Esophagus muscularis mucosa (tissue), 4 donors: ENCODE data around the gene ZNF79. TPM values are rescaled to one million over a fixed set of nuclear protein-coding genes. Genes with fewer than 3 reads are reported as not detected.

Source experiments
- DNase-seq: peaks from one replicate; pipeline ENCODE4 v3.0.0-alpha.2; 2017; ENCODE audit errors: extremely low spot score
- H3K27ac ChIP-seq, 4 donors: fragments of 200-600 bp; sonication (generic); replicated peaks in 1 of 4; 1 replicate in 3 of 4; 2 replicates in 1 of 4; pipeline ENCODE4 v1.5.1; 2016 to 2019; ENCODE audit warnings: mild to moderate bottlenecking in 1 of 4
- H3K27me3 ChIP-seq, 4 donors: fragments of 200-600 bp; sonication (generic); one replicate each; pipeline versions ENCODE4 v1.5.1 to v1.6.0; 2016 to 2019
- H3K36me3 ChIP-seq, 4 donors: fragments of 200-600 bp; sonication (generic); one replicate each; pipeline ENCODE4 v1.5.1; 2016 to 2019
- H3K4me1 ChIP-seq, 4 donors: fragments of 200-600 bp; sonication (generic); one replicate each; pipeline ENCODE4 v1.5.1; 2016 to 2019
- H3K4me3 ChIP-seq, 4 donors: fragments of 200-600 bp; sonication (generic); 1 replicate in 2 of 4; 2 replicates in 2 of 4; pipeline ENCODE4 v1.5.1; 2016 to 2019; ENCODE audit warnings: mild to moderate bottlenecking in 4 of 4, moderate library complexity in 1 of 4
- H3K9me3 ChIP-seq, 4 donors: fragments of 200-600 bp; sonication (generic); 1 replicate in 3 of 4; 2 replicates in 1 of 4; pipeline ENCODE4 v1.5.1; 2016 to 2019
- EP300 ChIP-seq: sonication (generic); formaldehyde crosslinking; IDR thresholded peaks from one replicate; pipeline ENCODE4 v1.6.1; 2017; ENCODE audit warnings: antibody characterized with exemption
- POLR2A ChIP-seq: fragments of 450-650 bp; IDR thresholded peaks from one replicate; pipeline ENCODE4 v1.6.1; 2017; ENCODE audit warnings: antibody characterized with exemption, moderate library complexity, mild to moderate bottlenecking, low read depth
- POLR2AphosphoS5 ChIP-seq, 2 donors: sonication (generic); formaldehyde crosslinking; IDR thresholded peaks; one replicate each; pipeline ENCODE4 v1.6.1; 2017; ENCODE audit warnings: antibody characterized with exemption in 2 of 2
- WGBS: methylation state at CpG from one replicate; pipeline ENCODE4 v1.1.5; 2018; 5-methylcytosine and 5-hydroxymethylcytosine counted together
- intact Hi-C: fragments of 100-400 bp; cut with DNase I; formaldehyde crosslinking; loops from one replicate; pipeline ENCODE4 v1.15.1; 2023
- total RNA-seq, 4 donors: library from RNA; depleted of rRNA; stranded (reverse); fragments of >200 nt; gene quantifications; one replicate each; pipeline versions ENCODE4 v1.1.0 to v1.2.1, GENCODE V29; 2016
- TF ChIP-seq, protein P1 (sequence below), 3 experiments: fragments of 200-600 bp in 2 of 3; fragments of 450-650 bp in 1 of 3; sonication (generic) in 2 of 3; IDR thresholded peaks; one replicate each; pipeline ENCODE4 v1.5.1; 2017 to 2019; ENCODE audit warnings: antibody characterized with exemption in 3 of 3, mild to moderate bottlenecking in 2 of 3, moderate library complexity in 1 of 3

ZNF79 gene
- total RNA-seq, 4 donors from 2014 or later: 8.3 to 12.8 (median 11.2) TPM

DNA sequence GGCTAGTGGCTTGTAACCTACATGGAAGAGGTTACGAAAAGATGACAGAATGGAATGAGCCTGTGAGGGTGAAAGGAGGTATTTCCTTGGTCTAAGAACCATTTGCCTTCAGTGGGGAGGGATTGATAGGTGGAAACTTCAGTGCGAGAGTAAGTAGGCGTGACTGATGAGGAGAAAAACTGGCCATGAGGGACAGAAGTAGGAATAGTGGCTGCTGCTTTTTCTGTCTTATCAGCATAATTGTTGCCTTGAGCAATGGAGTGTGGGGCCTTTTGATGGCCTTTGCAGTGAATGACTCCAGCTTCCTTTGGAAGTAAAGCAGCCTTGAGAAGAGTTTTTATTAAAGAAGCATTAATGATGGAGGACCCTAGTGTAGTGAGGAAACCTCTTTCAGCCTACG, 9.0 kb upstream of the ZNF79 start:
- Histone ChIP-seq H3K9me3 (no peaks in the 10 kb centered on the region), H3K4me1 (peaks cover 0 to 19% (median 11%) of the 10 kb centered on the region in 4 donors), H3K36me3 (peaks cover 0 to 4% (median 0%) of the 10 kb centered on the region in 4 donors), H3K4me3 (no peak overlapping the region), H3K27ac (no peak overlapping the region), H3K27me3 (no peaks in the 10 kb centered on the region)
- intact Hi-C loops: no loop called here
- TF ChIP-seq POLR2A (no peak), EP300 (no peak), POLR2AphosphoS5 (IDR thresholded peaks at IDR 0.05) (no peak)
- TF ChIP-seq, protein P1, sequence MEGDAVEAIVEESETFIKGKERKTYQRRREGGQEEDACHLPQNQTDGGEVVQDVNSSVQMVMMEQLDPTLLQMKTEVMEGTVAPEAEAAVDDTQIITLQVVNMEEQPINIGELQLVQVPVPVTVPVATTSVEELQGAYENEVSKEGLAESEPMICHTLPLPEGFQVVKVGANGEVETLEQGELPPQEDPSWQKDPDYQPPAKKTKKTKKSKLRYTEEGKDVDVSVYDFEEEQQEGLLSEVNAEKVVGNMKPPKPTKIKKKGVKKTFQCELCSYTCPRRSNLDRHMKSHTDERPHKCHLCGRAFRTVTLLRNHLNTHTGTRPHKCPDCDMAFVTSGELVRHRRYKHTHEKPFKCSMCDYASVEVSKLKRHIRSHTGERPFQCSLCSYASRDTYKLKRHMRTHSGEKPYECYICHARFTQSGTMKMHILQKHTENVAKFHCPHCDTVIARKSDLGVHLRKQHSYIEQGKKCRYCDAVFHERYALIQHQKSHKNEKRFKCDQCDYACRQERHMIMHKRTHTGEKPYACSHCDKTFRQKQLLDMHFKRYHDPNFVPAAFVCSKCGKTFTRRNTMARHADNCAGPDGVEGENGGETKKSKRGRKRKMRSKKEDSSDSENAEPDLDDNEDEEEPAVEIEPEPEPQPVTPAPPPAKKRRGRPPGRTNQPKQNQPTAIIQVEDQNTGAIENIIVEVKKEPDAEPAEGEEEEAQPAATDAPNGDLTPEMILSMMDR (IDR thresholded peaks at IDR 0.05): no peak
- DNase-seq: no peak
- WGBS: 90% methylated on average over 4 of the region's 4 CpGs

DNA sequence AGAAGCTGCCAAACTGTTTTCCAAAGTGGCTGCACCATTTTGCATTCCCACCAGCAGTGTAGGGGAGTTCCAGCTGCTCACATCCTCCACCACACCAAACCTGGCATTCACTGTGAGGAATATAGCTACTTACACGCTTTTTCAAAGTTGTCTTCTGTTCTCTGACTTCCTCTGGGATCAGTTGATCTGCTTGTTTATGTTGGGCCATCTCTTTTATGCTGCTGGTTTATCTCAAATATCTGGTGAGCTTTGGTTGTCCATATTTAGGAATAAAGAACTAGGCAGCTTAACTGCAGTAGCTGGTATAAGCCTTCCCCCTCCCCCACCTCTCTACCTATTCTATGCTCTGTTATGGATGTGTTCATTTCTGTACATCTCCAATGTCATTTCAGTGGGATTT, 8.5 kb upstream of the ZNF79 start:
- TF ChIP-seq POLR2AphosphoS5 (IDR thresholded peaks at IDR 0.05): no peak
- TF ChIP-seq, protein P1 (IDR thresholded peaks at IDR 0.05): no peak
- TF ChIP-seq POLR2A: no peak
- TF ChIP-seq EP300: no peak
- no peak for DNase-seq
- intact Hi-C loops: no loop called here
- WGBS: 67% methylated on average over 1 of the region's 1 CpG
- no peak overlapping the region for H3K27ac ChIP-seq
- no peak overlapping the region for H3K4me3 ChIP-seq
- no peaks in the 10 kb centered on the region for H3K9me3 ChIP-seq
- H3K36me3 ChIP-seq: peaks cover 0 to 4% (median 0%) of the 10 kb centered on the region in 4 donors
- peaks cover 0 to 19% (median 11%) of the 10 kb centered on the region in 4 donors for H3K4me1 ChIP-seq
- no peaks in the 10 kb centered on the region for H3K27me3 ChIP-seq

DNA sequence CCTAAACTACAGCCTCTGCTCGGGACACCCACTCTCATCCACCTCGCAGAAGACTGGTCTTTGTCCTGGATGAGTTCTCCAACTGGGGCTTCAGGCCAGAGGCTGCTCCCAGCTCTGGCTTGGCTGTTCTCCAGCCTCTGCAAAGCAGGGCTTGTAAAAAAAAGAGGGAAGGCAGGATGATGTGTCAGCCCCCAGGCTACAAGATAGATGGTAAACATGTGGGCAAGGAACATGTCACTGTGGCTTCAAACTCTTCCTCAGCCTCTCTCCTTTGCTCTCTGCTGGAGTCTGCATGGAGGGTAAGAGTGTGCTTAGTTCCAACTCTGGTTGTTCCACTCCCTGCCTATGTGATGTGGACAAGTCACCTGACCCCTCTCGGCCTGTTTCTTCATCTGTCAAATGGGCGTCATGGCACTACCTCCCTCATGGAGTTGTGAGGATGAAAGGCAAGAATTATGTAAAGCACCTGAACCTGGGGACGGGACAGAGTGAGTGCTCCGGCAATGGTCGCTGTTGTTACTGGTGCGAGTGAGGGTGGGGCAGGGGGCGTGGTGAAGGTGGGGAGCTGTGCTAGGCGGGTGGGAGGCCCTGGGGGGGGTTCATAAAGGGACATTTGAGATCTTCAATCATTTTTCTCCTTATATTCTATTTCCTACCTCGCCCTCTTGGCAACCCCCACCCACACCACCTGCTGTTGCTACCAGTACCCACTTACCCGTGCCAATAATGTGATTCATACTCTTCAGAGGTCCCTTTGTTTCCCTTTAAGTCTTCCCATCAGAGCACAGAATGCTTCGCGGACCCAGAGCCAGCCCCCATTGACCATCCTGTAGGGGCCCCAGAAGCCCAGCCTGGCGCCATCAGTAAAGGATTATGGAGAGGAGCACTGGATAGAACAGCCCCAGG, 6.8 kb upstream of the ZNF79 start:
- intact Hi-C loops: no loop called here
- H3K9me3 ChIP-seq: no peaks in the 10 kb centered on the region
- H3K27ac ChIP-seq: no peak overlapping the region
- 65% methylated on average over 14 of the region's 15 CpGs for WGBS
- H3K27me3 ChIP-seq: no peaks in the 10 kb centered on the region
- peaks cover 0 to 4% (median 0%) of the 10 kb centered on the region in 4 donors for H3K36me3 ChIP-seq
- no peak overlapping the region for H3K4me3 ChIP-seq
- TF ChIP-seq EP300 (no peak), POLR2AphosphoS5 (IDR thresholded peaks at IDR 0.05) (no peak), POLR2A (no peak)
- TF ChIP-seq, protein P1 (IDR thresholded peaks at IDR 0.05): no peak
- peaks cover 4 to 25% (median 17%) of the 10 kb centered on the region in 4 donors for H3K4me1 ChIP-seq
- no peak for DNase-seq

DNA sequence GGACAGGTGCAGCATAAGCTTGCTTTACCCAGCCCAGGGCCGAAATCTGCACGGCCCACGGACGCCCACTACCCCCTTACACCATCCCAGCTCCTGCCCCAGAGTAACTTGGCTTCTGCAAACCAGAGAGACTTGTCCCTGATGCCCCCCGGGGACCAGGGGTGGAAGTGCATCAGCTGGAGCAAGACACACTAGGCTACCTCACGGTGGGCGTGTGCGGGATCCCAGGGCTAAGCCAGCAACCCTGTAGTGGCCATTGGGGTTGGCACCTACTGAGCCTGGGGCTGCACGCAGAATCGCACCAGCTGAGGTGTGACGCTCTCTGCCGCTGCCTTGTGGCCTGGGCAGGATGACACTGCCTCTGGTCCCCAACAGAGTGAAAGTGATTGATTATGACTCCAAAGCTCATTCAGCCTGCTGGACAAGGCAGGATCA, 6.1 kb upstream of the ZNF79 start:
- Histone ChIP-seq H3K27ac (no peak overlapping the region), H3K36me3 (peaks cover 0 to 4% (median 0%) of the 10 kb centered on the region in 4 donors), H3K27me3 (no peaks in the 10 kb centered on the region), H3K9me3 (no peaks in the 10 kb centered on the region), H3K4me1 (peaks cover 11 to 32% (median 24%) of the 10 kb centered on the region in 4 donors), H3K4me3 (no peak overlapping the region)
- no peak for DNase-seq
- intact Hi-C loops: no loop called here
- no peak for TF ChIP-seq EP300
- no peak for TF ChIP-seq POLR2AphosphoS5 (IDR thresholded peaks at IDR 0.05)
- TF ChIP-seq POLR2A: no peak
- TF ChIP-seq, protein P1 (IDR thresholded peaks at IDR 0.05): peak in 1 of 3 experiments; percentile 12
- 40% methylated on average over 1 of the region's 12 CpGs for WGBS
